ENCODE results near the gene VAT1L. TPM values are rescaled to one million over a fixed set of nuclear protein-coding genes. Genes with fewer than 3 reads are reported as not detected.

Gene VAT1L
- total and polyA plus RNA-seq, 12 donors: 18.1 to 103 (median 38.2) TPM

DNA sequence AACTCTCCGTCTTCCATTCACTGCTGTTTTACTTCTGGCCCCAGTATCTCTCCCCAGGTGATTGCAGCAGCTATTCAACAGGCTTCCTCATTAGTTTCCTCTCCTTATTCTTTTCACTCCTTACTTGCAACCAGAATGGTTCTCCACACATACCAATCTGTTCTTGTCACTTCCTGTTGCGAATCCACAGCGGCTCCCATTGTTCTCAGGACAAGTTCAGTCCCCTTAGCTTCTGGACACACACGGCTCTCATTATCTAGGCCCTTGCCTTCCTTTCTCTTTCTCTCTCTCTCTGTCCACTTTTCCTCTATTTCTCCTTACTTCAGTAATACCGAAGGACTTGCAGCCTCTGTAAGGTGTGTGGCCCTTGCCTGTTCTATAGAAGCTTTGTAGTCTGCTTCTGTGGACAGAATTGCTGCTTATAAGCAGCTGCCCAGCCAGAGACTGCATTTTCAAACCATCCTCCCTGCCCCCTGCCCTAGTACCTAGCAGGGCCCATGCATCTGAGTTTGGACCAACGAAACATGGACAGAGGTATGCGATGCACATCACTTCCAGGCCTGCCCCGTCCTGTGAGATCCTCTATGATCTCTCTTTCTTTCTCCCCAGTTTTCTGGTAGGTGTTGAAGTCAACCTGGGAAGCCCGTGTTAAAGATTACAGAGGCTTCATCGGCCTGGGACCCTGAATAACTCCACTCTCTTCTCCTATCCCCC lies 45.7 kb downstream of the VAT1L start:
- 77 to 83% (median 81%) methylated on average over 10 of the region's 10 CpGs for WGBS, 4 donors

DNA sequence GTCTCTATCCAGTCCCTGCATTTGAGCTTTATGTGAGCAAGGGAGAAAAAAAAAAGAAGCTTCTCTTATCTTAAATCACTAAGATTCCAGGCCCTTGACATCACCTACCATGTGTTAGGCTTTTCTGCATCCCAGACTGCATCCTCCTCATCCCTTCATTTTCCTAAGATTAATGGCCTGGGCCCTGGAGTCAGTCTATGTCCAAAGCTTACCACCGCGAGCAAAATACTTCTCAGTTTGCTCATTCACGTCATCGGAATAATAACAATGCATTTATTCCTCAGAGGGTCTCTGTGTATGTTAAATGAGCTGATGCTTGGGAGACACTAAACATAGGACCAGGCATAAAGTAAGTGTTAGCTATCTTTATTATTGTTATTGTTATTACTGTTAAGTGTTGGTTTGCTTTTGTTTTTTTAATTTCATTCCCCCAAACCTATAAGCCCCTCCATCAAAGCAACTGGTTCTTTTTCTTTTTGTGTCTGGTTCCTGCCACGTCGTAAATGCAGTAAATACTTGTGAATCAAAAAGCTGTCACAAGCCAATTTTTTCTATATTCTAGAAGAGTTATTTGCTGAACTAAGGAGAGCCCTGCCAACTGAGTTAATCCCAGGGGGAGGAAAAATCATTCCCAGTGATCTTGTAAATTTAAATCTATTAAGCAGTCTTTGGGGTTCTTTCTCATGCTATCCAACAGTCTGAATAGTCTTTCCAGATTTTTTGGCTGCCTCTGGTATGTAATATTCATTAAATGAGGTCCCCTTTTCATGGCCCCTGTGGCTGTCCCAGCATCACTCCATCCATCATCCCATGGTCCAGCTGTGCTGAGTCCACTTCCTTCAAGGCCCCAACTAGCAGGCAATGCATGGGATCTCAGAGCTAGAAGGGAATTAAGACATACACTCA lies 46.5 kb downstream of the VAT1L start:
- H3K4me3 ChIP-seq: no peak overlapping the region
- H3K36me3 ChIP-seq (replicated peaks in 1 of 2): no peaks in the 10 kb centered on the region
- no peaks in the 10 kb centered on the region for H3K4me1 ChIP-seq (replicated peaks in 1 of 2)
- no peak for TF ChIP-seq POLR2A (IDR thresholded peaks at IDR 0.05)
- TF ChIP-seq CTCF (IDR thresholded peaks at IDR 0.05): no peak
- no peaks in the 10 kb centered on the region for H3K9me3 ChIP-seq (replicated peaks in 1 of 3)
- DNase-seq: no peak
- no peak overlapping the region for H3K27ac ChIP-seq
- intact Hi-C loops (cut with DNase I): no loop called here
- H3K27me3 ChIP-seq: no peaks in the 10 kb centered on the region
- WGBS, 4 donors: 85 to 89% (median 87%) methylated on average over 6 of the region's 6 CpGs

More for the DNA sequence above, 45.7 kb downstream of the VAT1L start:
- H3K27me3 ChIP-seq: no peaks in the 10 kb centered on the region
- no peak overlapping the region for H3K27ac ChIP-seq
- intact Hi-C loops (cut with DNase I): no loop called here
- no peaks in the 10 kb centered on the region for H3K9me3 ChIP-seq (replicated peaks in 1 of 3)
- no peak for DNase-seq
- H3K36me3 ChIP-seq (replicated peaks in 1 of 2): no peaks in the 10 kb centered on the region
- no peak overlapping the region for H3K4me3 ChIP-seq
- TF ChIP-seq CTCF (IDR thresholded peaks at IDR 0.05) (no peak), POLR2A (IDR thresholded peaks at IDR 0.05) (no peak)
- H3K4me1 ChIP-seq (replicated peaks in 1 of 2): no peaks in the 10 kb centered on the region

DNA sequence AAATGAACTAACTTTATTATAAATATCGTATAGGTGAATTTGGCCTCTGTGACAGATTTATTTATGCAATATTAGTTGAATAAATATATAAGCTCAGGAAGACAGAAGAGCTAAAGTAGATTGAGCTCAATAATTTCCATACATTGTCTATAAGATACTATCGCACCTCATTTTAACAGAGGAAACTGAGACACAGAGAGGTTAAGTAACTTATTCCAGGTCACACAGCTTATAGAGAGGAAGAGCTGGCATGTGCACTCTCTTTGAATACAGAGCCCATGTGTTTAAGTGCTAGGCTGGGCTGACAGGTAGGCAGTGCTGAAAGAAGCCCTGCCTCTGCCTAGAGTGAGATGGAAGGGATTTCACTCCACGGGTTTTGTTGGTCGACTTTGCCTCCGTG lies 48.4 kb downstream of the VAT1L start:
- no peak for TF ChIP-seq POLR2A (IDR thresholded peaks at IDR 0.05)
- TF ChIP-seq CTCF (IDR thresholded peaks at IDR 0.05): no peak
- intact Hi-C loops (cut with DNase I): no loop called here
- Histone ChIP-seq H3K36me3 (replicated peaks in 1 of 2) (no peaks in the 10 kb centered on the region), H3K9me3 (replicated peaks in 1 of 3) (no peaks in the 10 kb centered on the region), H3K27ac (no peak overlapping the region), H3K27me3 (no peaks in the 10 kb centered on the region), H3K4me3 (no peak overlapping the region), H3K4me1 (replicated peaks in 1 of 2) (no peaks in the 10 kb centered on the region)
- 90 to 98% (median 95%) methylated on average over 4 to 5 of the region's 5 CpGs for WGBS, 4 donors
- no peak for DNase-seq

DNA sequence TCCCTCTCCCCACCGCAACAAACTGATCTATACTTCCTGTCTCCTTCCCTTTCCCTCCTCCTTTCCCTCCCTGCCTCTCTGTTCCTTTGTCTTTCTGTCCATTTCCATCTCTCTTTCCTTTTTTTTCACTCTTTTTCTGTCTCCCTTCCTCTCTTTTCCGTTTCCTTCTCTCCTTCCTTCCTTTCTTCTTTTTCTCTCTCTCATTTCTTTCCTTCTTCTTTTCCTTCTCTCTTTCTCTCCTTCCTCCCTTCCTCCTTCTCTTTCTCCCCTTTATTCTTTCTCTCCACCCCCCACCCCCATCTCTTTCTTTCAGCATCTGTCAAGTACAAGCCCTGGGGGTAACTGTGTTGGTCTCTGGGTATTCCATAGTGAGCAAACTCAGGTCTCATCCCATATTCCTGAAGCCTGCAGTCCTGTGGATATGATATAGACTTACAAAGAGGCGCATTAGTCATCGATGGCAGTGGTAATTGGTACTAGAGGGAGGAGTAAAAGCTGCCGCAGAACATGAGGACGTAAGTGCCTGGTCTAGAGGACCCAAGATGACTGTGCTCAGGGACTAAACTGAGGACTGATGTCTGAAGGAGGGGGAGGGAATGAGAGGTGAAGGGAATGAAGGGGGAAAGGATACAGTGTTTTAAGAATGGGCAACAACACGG lies 50.4 kb downstream of the VAT1L start:
- TF ChIP-seq CTCF (IDR thresholded peaks at IDR 0.05) (no peak), POLR2A (IDR thresholded peaks at IDR 0.05) (no peak)
- intact Hi-C loops (cut with DNase I): no loop called here
- 86 to 89% (median 88%) methylated on average over 7 of the region's 7 CpGs for WGBS, 4 donors
- Histone ChIP-seq H3K27ac (no peak overlapping the region), H3K27me3 (no peaks in the 10 kb centered on the region), H3K4me1 (replicated peaks in 1 of 2) (no peaks in the 10 kb centered on the region), H3K4me3 (no peak overlapping the region), H3K36me3 (replicated peaks in 1 of 2) (no peaks in the 10 kb centered on the region), H3K9me3 (replicated peaks in 1 of 3) (no peaks in the 10 kb centered on the region)
- DNase-seq: no peak

Measured in adrenal gland (tissue), 12 donors.